Measurements from ENCODE around the gene PDE4B. TPM values are rescaled to one million over a fixed set of nuclear protein-coding genes. Genes with fewer than 3 reads are reported as not detected.

PDE4B gene
- total RNA-seq, 1 experiment from 2014 or later, result not detected

GRCh38 chr1:66167267-66167666 lies 374.6 kb downstream of the PDE4B start:
- Histone ChIP-seq H3K27me3 (replicated peaks; ENCODE audit: control insufficient read depth, insufficient read depth, low read length) (no peaks in the 10 kb centered on the region), H3K4me3 (ENCODE audit: low read depth, low read length) (no peak overlapping the region), H3K36me3 (ENCODE audit: control insufficient read depth, insufficient read depth, low read length) (no peaks in the 10 kb centered on the region), H3K9me3 (no peaks in the 10 kb centered on the region), H3K4me1 (no peaks in the 10 kb centered on the region)
- H3K27me3 Mint-ChIP-seq (ENCODE audit: insufficient read depth, unreplicated experiment), result peaks cover 4% of the 10 kb centered on the region
- no peaks in the 10 kb centered on the region for H3K36me3 Mint-ChIP-seq (ENCODE audit: insufficient read depth, unreplicated experiment)
- POLR2A ChIA-PET, result no interaction called here
- TF ChIP-seq, protein P1, sequence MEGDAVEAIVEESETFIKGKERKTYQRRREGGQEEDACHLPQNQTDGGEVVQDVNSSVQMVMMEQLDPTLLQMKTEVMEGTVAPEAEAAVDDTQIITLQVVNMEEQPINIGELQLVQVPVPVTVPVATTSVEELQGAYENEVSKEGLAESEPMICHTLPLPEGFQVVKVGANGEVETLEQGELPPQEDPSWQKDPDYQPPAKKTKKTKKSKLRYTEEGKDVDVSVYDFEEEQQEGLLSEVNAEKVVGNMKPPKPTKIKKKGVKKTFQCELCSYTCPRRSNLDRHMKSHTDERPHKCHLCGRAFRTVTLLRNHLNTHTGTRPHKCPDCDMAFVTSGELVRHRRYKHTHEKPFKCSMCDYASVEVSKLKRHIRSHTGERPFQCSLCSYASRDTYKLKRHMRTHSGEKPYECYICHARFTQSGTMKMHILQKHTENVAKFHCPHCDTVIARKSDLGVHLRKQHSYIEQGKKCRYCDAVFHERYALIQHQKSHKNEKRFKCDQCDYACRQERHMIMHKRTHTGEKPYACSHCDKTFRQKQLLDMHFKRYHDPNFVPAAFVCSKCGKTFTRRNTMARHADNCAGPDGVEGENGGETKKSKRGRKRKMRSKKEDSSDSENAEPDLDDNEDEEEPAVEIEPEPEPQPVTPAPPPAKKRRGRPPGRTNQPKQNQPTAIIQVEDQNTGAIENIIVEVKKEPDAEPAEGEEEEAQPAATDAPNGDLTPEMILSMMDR (IDR thresholded peaks at IDR 0.05; ENCODE audit: insufficient read depth in 1 of 2, low read depth in 1 of 2, low read length in 1 of 2, severe bottlenecking in 1 of 2, unreplicated experiment in 1 of 2), result no peak
- no peaks in the 10 kb centered on the region for H3K4me1 Mint-ChIP-seq (ENCODE audit: low read depth, unreplicated experiment)
- no peak for DNase-seq
- CTCF ChIA-PET, result no interaction called here
- no TSS peak for BruUV-seq (replicated peaks)
- no peak overlapping the region for H3K27ac Mint-ChIP-seq (ENCODE audit: unreplicated experiment)
- H3K4me3 Mint-ChIP-seq (ENCODE audit: unreplicated experiment), result no peak overlapping the region
- intact Hi-C loops (cut with micrococcal nuclease; ENCODE audit: unreplicated experiment), result no loop called here
- H3K9me3 Mint-ChIP-seq (ENCODE audit: unreplicated experiment), result no peaks in the 10 kb centered on the region

GRCh38 chr1:66168467-66168887 lies 375.8 kb downstream of the PDE4B start:
- Mint-ChIP-seq H3K4me1 (ENCODE audit: low read depth, unreplicated experiment) (no peaks in the 10 kb centered on the region), H3K9me3 (ENCODE audit: unreplicated experiment) (no peaks in the 10 kb centered on the region), H3K27ac (ENCODE audit: unreplicated experiment) (no peak overlapping the region), H3K4me3 (ENCODE audit: unreplicated experiment) (no peak overlapping the region), H3K27me3 (ENCODE audit: insufficient read depth, unreplicated experiment) (peaks cover 4% of the 10 kb centered on the region), H3K36me3 (ENCODE audit: insufficient read depth, unreplicated experiment) (no peaks in the 10 kb centered on the region)
- H3K27me3 ChIP-seq (replicated peaks; ENCODE audit: control insufficient read depth, insufficient read depth, low read length), result no peaks in the 10 kb centered on the region
- intact Hi-C loops (cut with micrococcal nuclease; ENCODE audit: unreplicated experiment), result no loop called here
- H3K36me3 ChIP-seq (ENCODE audit: control insufficient read depth, insufficient read depth, low read length), result no peaks in the 10 kb centered on the region
- H3K4me3 ChIP-seq (ENCODE audit: low read depth, low read length), result no peak overlapping the region
- DNase-seq, result no peak
- H3K9me3 ChIP-seq, result no peaks in the 10 kb centered on the region
- no TSS peak for BruUV-seq (replicated peaks)
- CTCF ChIA-PET, result no interaction called here
- TF ChIP-seq, protein P1 (IDR thresholded peaks at IDR 0.05; ENCODE audit: insufficient read depth in 1 of 2, low read depth in 1 of 2, low read length in 1 of 2, severe bottlenecking in 1 of 2, unreplicated experiment in 1 of 2), result no peak
- H3K4me1 ChIP-seq, result no peaks in the 10 kb centered on the region
- POLR2A ChIA-PET, result no interaction called here

DNA sequence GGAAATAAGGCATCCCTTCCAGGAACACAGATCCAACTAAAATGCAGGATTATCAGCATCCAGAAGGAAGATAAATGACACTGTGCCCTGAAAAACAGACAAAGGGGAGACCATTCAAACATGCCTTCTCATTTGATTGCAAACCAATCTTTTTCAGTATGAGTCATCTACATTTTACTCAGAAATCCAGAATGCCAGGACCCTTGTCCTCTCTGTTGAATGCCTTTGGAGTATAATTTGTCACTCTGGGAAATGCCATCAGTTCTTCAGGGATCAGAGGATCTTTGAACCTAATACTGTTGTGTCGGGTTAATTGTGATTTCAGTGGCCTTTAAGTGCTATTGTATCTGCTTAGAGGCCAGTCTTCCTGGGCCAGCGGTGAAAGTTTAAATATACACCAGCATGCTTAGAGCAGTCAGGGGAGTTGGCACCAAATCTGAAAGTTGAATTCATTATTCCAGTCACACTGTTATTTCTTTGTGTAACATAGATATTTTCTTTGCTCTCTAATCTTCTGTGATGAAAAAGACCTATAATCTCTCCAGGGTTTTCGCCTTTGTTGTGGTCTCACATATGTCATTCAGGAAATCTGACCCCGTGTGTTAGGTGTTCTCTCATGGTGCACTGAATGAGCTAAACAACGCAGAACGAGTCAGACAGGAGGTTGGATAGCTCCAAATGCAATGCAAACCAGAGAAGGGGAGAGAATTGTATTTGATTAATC lies 376.4 kb downstream of the PDE4B start:
- CTCF ChIA-PET, result no interaction called here
- no TSS peak for BruUV-seq (replicated peaks)
- TF ChIP-seq, protein P1 (IDR thresholded peaks at IDR 0.05; ENCODE audit: insufficient read depth in 1 of 2, low read depth in 1 of 2, low read length in 1 of 2, severe bottlenecking in 1 of 2, unreplicated experiment in 1 of 2), result no peak
- H3K27me3 ChIP-seq (replicated peaks; ENCODE audit: control insufficient read depth, insufficient read depth, low read length), result no peaks in the 10 kb centered on the region
- no peaks in the 10 kb centered on the region for H3K9me3 ChIP-seq
- no peak for DNase-seq
- no peak overlapping the region for H3K4me3 ChIP-seq (ENCODE audit: low read depth, low read length)
- intact Hi-C loops (cut with micrococcal nuclease; ENCODE audit: unreplicated experiment), result no loop called here
- no peaks in the 10 kb centered on the region for H3K4me1 Mint-ChIP-seq (ENCODE audit: low read depth, unreplicated experiment)
- no peaks in the 10 kb centered on the region for H3K4me1 ChIP-seq
- H3K9me3 Mint-ChIP-seq (ENCODE audit: unreplicated experiment), result no peaks in the 10 kb centered on the region
- POLR2A ChIA-PET, result no interaction called here
- H3K4me3 Mint-ChIP-seq (ENCODE audit: unreplicated experiment), result no peak overlapping the region
- H3K36me3 Mint-ChIP-seq (ENCODE audit: insufficient read depth, unreplicated experiment), result no peaks in the 10 kb centered on the region
- peaks cover 4% of the 10 kb centered on the region for H3K27me3 Mint-ChIP-seq (ENCODE audit: insufficient read depth, unreplicated experiment)
- no peak overlapping the region for H3K27ac Mint-ChIP-seq (ENCODE audit: unreplicated experiment)
- H3K36me3 ChIP-seq (ENCODE audit: control insufficient read depth, insufficient read depth, low read length), result no peaks in the 10 kb centered on the region
